DOHH2 (cell line): ENCODE data around the gene DDR2.

Source experiments
- H3F3A ChIP-seq: fragments of 200-600 bp; sonication (generic), shearing (Covaris generic); 2 replicates; pipeline ENCODE4 v1.6.0; 2016; ENCODE audit warnings: antibody characterized with exemption, mild to moderate bottlenecking; ENCODE audit not compliant: control insufficient read depth, insufficient read depth
- H3K27ac ChIP-seq: fragments of 200-600 bp; sonication (generic); 2 replicates; pipeline ENCODE4 v1.5.1; 2014; ENCODE audit warnings: low read depth, mild to moderate bottlenecking, low read length, moderate library complexity
- H3K27me3 ChIP-seq: fragments of 200-600 bp; sonication (generic); 2 replicates; pipeline ENCODE4 v1.6.1; 2014; ENCODE audit warnings: mild to moderate bottlenecking, low read length, mixed read lengths; ENCODE audit not compliant: control insufficient read depth
- H3K36me3 ChIP-seq: fragments of 200-600 bp; sonication (generic); 2 replicates; pipeline ENCODE4 v1.6.1; 2014; ENCODE audit warnings: mild to moderate bottlenecking, low read length, moderate library complexity, mixed read lengths; ENCODE audit not compliant: control insufficient read depth
- H3K4me1 ChIP-seq: fragments of 200-600 bp; sonication (generic); 2 replicates; pipeline ENCODE4 v1.6.1; 2014; ENCODE audit warnings: mild to moderate bottlenecking, low read length, mixed read lengths; ENCODE audit not compliant: control insufficient read depth
- H3K4me2 ChIP-seq: fragments of 200-600 bp; sonication (generic); 2 replicates; pipeline ENCODE4 v1.6.0; 2014; ENCODE audit warnings: mild to moderate bottlenecking, low read length, moderate library complexity
- H3K4me3 ChIP-seq: fragments of 200-600 bp; sonication (generic); 2 replicates; pipeline ENCODE4 v1.5.1; 2014; ENCODE audit warnings: mild to moderate bottlenecking, low read length, mixed read lengths
- H3K79me2 ChIP-seq: fragments of 200-600 bp; sonication (generic); 2 replicates; pipeline ENCODE4 v1.6.1; 2014; ENCODE audit warnings: mild to moderate bottlenecking, low read length, mixed read lengths; ENCODE audit not compliant: control insufficient read depth
- H3K9me2 ChIP-seq: fragments of 200-600 bp; sonication (generic); replicated peaks from 2 replicates; pipeline ENCODE4 v1.6.1; 2014; ENCODE audit warnings: mild to moderate bottlenecking, low read length, mixed read lengths; ENCODE audit not compliant: control insufficient read depth
- H3K9me3 ChIP-seq: fragments of 200-600 bp; sonication (generic); 2 replicates; pipeline ENCODE4 v1.6.1; 2014; ENCODE audit warnings: antibody characterized with exemption, low read length, mixed read lengths; ENCODE audit not compliant: control insufficient read depth, insufficient read depth
- H4K20me1 ChIP-seq: fragments of 200-600 bp; sonication (generic); 2 replicates; pipeline ENCODE4 v1.6.0; 2014; ENCODE audit warnings: low read depth, mild to moderate bottlenecking, antibody characterized with exemption, low read length, moderate library complexity; ENCODE audit not compliant: control insufficient read depth, insufficient read depth
- EZH2phosphoT487 ChIP-seq: fragments of 200-600 bp; sonication (generic); IDR thresholded peaks from 2 replicates; pipeline ENCODE4 v1.6.1; 2017; ENCODE audit warnings: borderline replicate concordance, mild to moderate bottlenecking, antibody characterized with exemption, low read length, moderate library complexity, mixed read lengths
- TF ChIP-seq, protein P1 (sequence below): fragments of 200-600 bp; sonication (generic); IDR thresholded peaks from one replicate; pipeline ENCODE4 v1.5.1; 2014; ENCODE audit warnings: antibody characterized with exemption, mild to moderate bottlenecking, low read depth, low read length; ENCODE audit not compliant: poor library complexity, severe bottlenecking

DDR2 gene

DNA sequence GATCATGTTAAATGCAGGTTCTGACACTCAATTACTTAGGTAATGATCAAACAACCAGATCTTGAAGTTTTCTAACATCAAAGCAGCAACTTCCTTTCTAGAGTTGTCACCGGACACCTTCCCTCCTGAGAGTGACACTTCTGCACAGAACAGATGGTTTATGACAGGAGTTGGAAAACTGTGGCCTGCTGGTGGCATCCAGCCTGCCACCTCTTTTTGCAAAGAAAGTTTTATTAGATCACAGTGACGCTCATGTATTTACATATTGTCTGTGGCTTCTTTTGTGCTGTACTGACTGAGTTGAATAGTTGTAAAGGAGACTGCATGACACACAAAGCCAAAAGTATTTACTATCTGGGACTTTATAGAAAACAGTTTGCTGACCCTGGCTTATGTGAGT is 28.3 kb downstream of the DDR2 start:
- no peaks in the 10 kb centered on the region for H3K9me2 ChIP-seq
- H3K9me3 ChIP-seq = no peaks in the 10 kb centered on the region
- H3K27me3 ChIP-seq = no peaks in the 10 kb centered on the region
- H4K20me1 ChIP-seq = no peaks in the 10 kb centered on the region
- H3K36me3 ChIP-seq = no peaks in the 10 kb centered on the region
- no peaks in the 10 kb centered on the region for H3K4me1 ChIP-seq
- H3K4me3 ChIP-seq = no peak overlapping the region
- H3K4me2 ChIP-seq = no peak overlapping the region
- TF ChIP-seq EZH2phosphoT487 = no peak
- TF ChIP-seq, protein P1, sequence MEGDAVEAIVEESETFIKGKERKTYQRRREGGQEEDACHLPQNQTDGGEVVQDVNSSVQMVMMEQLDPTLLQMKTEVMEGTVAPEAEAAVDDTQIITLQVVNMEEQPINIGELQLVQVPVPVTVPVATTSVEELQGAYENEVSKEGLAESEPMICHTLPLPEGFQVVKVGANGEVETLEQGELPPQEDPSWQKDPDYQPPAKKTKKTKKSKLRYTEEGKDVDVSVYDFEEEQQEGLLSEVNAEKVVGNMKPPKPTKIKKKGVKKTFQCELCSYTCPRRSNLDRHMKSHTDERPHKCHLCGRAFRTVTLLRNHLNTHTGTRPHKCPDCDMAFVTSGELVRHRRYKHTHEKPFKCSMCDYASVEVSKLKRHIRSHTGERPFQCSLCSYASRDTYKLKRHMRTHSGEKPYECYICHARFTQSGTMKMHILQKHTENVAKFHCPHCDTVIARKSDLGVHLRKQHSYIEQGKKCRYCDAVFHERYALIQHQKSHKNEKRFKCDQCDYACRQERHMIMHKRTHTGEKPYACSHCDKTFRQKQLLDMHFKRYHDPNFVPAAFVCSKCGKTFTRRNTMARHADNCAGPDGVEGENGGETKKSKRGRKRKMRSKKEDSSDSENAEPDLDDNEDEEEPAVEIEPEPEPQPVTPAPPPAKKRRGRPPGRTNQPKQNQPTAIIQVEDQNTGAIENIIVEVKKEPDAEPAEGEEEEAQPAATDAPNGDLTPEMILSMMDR = no peak
- no peaks in the 10 kb centered on the region for H3F3A ChIP-seq
- H3K79me2 ChIP-seq = no peaks in the 10 kb centered on the region
- no peak overlapping the region for H3K27ac ChIP-seq

DNA sequence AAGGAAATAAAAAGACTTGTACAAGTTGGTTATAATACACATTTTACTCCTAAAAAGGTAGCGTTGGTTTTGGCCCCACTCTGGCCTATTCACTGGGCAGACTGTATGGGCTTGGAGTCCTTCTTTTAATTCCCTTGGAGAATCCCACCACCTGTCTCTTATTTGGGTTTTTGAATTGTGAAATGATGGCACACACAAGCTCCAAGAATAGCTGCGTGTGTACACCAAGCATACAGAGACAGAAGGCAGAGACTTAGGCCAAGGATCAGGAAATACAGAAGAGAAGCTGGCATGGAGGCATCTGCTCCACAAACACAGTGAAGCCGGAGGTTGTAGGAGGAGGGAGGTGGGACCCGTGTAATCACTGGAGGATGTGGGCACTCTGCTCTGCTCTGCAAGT is 29.1 kb downstream of the DDR2 start:
- no peaks in the 10 kb centered on the region; the same call in 1 of the 2 replicates for H3K27me3 ChIP-seq
- H3K27ac ChIP-seq = no peak overlapping the region
- H3F3A ChIP-seq = no peaks in the 10 kb centered on the region
- H3K79me2 ChIP-seq = no peaks in the 10 kb centered on the region
- H3K36me3 ChIP-seq = no peaks in the 10 kb centered on the region
- no peak overlapping the region for H3K4me3 ChIP-seq
- no peaks in the 10 kb centered on the region for H3K4me1 ChIP-seq
- H3K9me3 ChIP-seq = no peaks in the 10 kb centered on the region
- TF ChIP-seq, protein P1 = no peak
- TF ChIP-seq EZH2phosphoT487 = no peak
- no peaks in the 10 kb centered on the region for H4K20me1 ChIP-seq
- no peak overlapping the region for H3K4me2 ChIP-seq
- H3K9me2 ChIP-seq = no peaks in the 10 kb centered on the region

DNA sequence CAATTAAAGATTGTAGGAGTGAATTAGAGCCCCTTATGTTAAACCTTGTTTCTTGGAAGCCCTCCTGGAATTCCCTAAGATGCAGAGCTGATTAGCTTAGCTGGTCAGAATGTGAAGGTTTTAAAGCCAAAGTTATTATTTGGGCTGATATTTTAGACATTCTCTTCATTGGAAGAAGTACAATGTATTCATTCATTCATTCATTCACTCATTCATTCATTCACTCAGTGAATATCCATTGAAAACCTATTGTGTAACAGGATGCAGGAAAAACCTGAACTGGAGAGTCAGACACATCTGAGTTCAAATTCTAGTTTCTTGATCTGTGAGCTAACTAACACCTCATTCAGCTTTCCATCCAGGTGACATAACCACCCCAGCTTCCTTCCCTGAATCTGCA is 29.7 kb downstream of the DDR2 start:
- Histone ChIP-seq H3K4me1 (no peaks in the 10 kb centered on the region), H4K20me1 (no peaks in the 10 kb centered on the region)

More for the DNA sequence above, 29.7 kb downstream of the DDR2 start:
- Histone ChIP-seq H3F3A (no peaks in the 10 kb centered on the region), H3K9me2 (no peaks in the 10 kb centered on the region), H3K9me3 (no peaks in the 10 kb centered on the region), H3K79me2 (no peaks in the 10 kb centered on the region), H3K27ac (no peak overlapping the region), H3K4me2 (no peak overlapping the region), H3K4me3 (no peak overlapping the region), H3K36me3 (no peaks in the 10 kb centered on the region), H3K27me3 (peaks cover under 1% of the 10 kb centered on the region; the same call in 1 of the 2 replicates)
- TF ChIP-seq EZH2phosphoT487 = no peak
- TF ChIP-seq, protein P1 = no peak
